ENCODE data around the gene IGF2BP2.
"Not testable (repeated sequence)": the region's sequence is repeated elsewhere in the genome, so short reads cannot be mapped to it uniquely, and the experiment has no call there.

DNA sequence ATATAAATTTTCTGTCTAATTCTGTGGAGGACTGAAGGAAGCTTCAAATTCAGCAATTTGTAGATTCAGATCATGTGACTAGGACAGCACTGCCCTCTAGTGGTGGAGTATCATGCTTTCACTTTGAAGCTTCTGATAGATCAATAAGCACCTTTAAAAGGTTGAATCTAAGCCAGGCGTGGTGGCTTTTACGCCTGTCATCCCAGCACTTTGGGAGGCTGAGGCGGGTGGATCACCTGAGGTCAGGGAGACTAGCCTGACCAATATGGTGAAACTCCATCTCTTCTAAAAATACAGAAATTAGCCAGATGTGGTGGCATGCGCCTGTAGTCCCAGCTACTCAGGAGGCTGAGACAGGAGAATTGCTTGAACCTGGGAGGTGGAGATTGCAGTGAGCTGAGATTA is 56.3 kb downstream of the IGF2BP2 start:
- peak; percentile 25 to 83 (median 75) for TF ChIP-seq CTCF (IDR thresholded peaks at IDR 0.05 in 8 of 11, conservative IDR thresholded peaks at IDR 0.05 in 3 of 11)
- not testable (repeated sequence) for TF ChIP-seq POLR2A, POLR2AphosphoS5 (IDR thresholded peaks at IDR 0.05)
